CD4-positive, alpha-beta T cell treated with Interleukin-2 at 100 ng/mL for 4 hours (primary cell): ENCODE measurements around the gene SLC9B1.

ENCODE experiments used
- DNase-seq: peaks from one replicate; pipeline ENCODE4 v3.0.0-alpha.2; 2020; ENCODE audit warnings: low spot score

Gene SLC9B1, protein sequence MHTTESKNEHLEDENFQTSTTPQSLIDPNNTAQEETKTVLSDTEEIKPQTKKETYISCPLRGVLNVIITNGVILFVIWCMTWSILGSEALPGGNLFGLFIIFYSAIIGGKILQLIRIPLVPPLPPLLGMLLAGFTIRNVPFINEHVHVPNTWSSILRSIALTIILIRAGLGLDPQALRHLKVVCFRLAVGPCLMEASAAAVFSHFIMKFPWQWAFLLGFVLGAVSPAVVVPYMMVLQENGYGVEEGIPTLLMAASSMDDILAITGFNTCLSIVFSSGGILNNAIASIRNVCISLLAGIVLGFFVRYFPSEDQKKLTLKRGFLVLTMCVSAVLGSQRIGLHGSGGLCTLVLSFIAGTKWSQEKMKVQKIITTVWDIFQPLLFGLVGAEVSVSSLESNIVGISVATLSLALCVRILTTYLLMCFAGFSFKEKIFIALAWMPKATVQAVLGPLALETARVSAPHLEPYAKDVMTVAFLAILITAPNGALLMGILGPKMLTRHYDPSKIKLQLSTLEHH

GRCh38 chr4:103019308-103020124 is at the start of gene SLC9B1:
Gene SLC9B1, minus strand, starts transcription at chr4:103019705. Its CDS starts 27,994 bp downstream, at chr4:102991711.
- peak; percentile 92 for DNase-seq

- no peak for DNase-seq
Measured at GRCh38 chr4:103067841-103068547, 48.5 kb upstream of the SLC9B1 start.

- no peak for DNase-seq
Measured at GRCh38 chr4:103060453-103061148, 41.1 kb upstream of the SLC9B1 start.

- no peak for DNase-seq
Measured at GRCh38 chr4:103054030-103054429, 34.5 kb upstream of the SLC9B1 start.

- no peak for DNase-seq
Measured at GRCh38 chr4:103052779-103053178, 33.3 kb upstream of the SLC9B1 start.

- no peak for DNase-seq
Measured at GRCh38 chr4:103052145-103052544, 32.6 kb upstream of the SLC9B1 start.

- DNase-seq: no peak
Measured at GRCh38 chr4:103050736-103051436, 31.4 kb upstream of the SLC9B1 start.

GRCh38 chr4:103046416-103047290 is 27.1 kb upstream of the SLC9B1 start:
- DNase-seq: peak; percentile 65

DNA sequence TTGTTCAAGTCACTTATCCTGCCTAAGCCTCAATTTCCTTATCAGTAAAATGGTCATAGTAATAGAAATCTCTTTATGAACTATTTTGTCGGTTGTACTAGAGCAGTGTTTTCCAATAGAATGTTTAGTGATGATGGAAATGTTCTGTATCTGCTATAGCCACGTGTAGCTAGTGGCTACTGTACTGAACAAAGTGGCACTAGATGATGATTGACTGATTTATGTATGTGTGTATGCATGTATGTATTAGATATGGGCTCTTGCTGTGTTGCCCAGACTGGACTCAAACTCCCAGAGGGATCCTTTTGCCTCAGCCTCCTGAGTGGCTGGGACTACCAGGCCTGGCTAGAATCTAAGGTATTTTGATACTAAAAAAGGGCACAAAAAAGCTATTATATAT is 24.7 kb upstream of the SLC9B1 start:
- no peak for DNase-seq

GRCh38 chr4:103036169-103036568 is 16.7 kb upstream of the SLC9B1 start:
- no peak for DNase-seq

GRCh38 chr4:103032574-103032973 is 13.1 kb upstream of the SLC9B1 start:
- DNase-seq: no peak

DNA sequence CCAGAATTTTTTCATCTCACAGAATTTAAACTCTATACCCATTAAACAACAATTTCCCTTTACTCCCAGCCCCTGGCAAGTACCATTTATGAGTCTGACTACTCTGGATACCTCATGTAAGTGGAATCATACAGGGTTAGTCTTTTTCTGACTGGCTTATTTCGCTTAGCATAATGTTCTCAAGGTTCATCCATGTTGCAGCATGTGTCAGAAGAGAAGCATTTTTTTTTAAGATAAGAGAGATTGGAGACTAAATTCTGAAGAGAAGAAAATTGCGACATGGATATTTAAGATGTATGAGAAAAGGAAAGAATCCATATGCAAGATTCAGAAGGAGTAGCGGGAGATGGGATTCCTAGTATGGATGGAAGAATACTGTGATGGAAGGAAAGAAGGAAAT is 11.3 kb upstream of the SLC9B1 start:
- no peak for DNase-seq

- DNase-seq: no peak
Measured at GRCh38 chr4:103029300-103029699, 9.8 kb upstream of the SLC9B1 start.

DNA sequence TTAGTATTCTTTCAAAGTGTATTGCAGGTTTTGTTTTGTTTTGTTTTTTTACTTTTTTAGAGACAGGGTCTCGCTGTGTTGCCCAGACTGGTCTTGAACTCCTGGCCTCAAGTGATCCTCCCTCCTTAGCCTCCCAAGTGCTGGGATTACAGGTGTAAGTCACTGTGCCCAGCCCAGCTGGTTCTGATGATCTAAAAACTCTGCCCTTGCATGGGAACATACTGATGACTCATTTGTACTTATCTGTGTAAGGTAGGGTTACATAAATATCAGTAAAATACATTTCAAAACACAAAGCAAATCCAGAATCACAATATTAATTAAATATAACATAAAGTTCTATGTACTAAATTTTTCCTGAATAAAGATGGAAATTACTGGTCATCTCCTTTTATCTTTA is 7.4 kb upstream of the SLC9B1 start:
- DNase-seq: no peak

- no peak for DNase-seq
Measured at GRCh38 chr4:103024996-103025395, 5.5 kb upstream of the SLC9B1 start.

GRCh38 chr4:103021120-103021519 is 1.6 kb upstream of the SLC9B1 start:
- no peak for DNase-seq

GRCh38 chr4:103018391-103019307 is 856 bp downstream of the SLC9B1 start:
- no peak for DNase-seq

DNA sequence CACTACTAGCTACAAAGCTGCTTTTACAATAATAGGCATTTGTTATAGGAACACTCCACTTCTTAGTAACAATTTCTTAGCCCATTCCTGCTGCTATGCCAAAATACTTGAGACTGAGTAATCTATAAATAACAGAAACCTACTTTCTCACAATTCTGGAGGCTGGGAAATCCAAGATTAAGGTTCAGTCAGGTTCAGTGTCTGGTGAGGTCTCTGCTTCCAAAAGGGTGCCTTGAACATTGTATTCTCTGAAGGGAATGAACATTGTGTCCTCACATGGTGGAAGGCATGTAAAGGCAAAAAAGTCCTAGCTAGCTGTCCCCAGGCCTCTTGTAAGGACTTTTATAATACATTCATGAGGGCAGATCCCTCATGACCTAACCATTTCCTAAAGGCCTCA is 7.0 kb downstream of the SLC9B1 start:
- DNase-seq: no peak

GRCh38 chr4:103012060-103012459 is 7.4 kb downstream of the SLC9B1 start:
- no peak for DNase-seq
